ENCODE results near the gene MPDU1. TPM values are rescaled to one million over a fixed set of nuclear protein-coding genes. Genes with fewer than 3 reads are reported as not detected.

MPDU1 gene
- total RNA-seq, 2 experiments from 2014 or later = 105 to 106 TPM

DNA sequence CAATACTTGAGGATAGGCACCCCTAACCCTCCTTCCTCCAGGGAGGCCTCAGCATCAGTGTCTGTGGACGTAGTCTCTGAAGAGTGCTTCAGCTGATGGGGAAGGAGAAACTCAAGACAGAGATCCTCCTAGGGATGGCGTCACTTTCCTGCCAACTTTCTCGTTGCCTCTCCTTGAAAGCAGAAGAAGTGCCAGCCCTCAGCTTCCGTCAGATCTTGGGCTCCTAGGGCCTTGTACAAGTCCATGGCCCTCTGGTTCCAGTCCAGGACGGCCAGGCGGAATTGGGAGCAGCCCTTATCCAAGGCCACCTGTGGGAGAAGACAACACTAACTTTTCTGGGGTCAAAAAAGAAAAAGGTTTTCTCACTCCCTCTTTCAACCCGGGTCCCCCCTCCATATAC lies 42.7 kb downstream of the MPDU1 start:
- ChIA-PET POLR2A (interaction anchor here (1.1 kb wide), 1 partner anchor 61 kb away, joined by 5 read pairs; the partner anchor contains the start of gene TP53), CTCF (interaction anchor here (2.0 to 2.1 kb wide), 2 partner anchors 12 to 61 kb away, joined by 4 to 11 read pairs; partner anchors contain the start of genes FXR2, TP53 and WRAP53)

DNA sequence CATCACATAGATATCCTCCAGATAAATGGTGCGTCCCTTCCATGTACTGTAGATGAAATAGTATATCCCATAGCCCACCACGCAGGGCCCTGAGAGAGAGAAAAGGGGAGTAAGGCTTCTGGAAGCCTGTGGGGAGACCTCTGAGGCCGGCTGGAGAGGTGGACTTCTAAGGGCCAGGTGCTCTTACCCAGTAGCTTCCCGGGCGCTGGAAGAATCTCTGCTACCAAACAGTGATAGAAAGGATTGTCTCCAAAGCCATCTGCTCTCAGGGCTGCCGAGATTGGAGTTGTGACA lies 43.3 kb downstream of the MPDU1 start:
- POLR2A ChIA-PET = interaction anchor here (0.5 to 1.7 kb wide), 3 partner anchors 12 to 108 kb away, joined by 3 to 6 read pairs (median 4); partner anchors contain the start of gene TP53
- CTCF ChIA-PET = interaction anchor here (1.0 to 2.1 kb wide), 4 partner anchors 13 to 190 kb away, joined by 3 to 11 read pairs (median 4); partner anchors contain the start of genes FXR2, TP53 and WRAP53

DNA sequence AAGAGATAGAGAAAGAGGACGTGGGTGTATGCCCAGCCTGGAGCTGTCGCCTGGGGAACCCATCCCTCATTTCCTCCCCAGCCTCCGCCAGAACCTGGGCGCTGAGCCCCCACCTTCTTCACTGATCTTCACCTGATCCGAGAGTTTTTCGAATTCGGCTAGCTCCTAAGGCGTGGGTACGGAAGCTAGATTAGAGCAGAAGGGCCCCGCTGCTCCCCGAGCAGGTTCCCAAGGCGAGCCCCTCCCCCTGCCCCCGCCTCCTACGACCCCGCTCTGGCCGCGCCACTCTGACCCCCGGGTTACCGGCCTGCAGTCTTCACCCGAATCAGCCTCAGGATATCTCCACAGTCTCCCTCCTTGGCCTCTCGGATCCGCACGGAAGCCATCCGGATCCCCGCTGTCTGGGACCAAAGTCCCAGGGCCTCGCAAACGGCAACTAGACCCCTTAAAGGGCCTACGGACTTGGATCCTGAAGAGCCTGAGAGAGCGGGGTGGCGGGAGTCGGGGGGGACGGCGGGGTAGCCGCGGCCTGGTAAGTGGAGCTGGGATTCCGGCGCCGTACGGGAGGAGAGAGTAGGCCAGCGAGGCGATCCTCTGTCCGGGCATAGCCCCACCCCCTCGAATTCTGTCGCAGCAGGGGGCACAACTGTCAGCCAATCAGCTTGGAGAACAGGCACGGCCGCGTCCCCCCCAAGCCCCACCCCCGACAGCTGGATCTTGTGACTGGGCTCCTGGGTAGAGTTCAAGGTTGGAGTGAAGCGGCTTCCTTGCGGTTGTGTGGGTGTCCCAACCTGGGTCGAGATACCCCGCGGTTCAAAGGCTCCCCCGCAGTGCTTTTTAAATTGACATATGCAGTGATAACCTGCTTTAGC lies 43.8 kb downstream of the MPDU1 start, which contains the start of gene SAT2:
SAT2 (minus strand) TSS at position 572 of the 872 bp plus-strand sequence; CDS start at position 386, 186 bp downstream.
- ChIA-PET POLR2A (interaction anchor here (0.5 to 1.7 kb wide), 5 partner anchors 12 to 109 kb away, joined by 3 to 6 read pairs (median 4); partner anchors contain the start of gene TP53), CTCF (interaction anchor here (1.0 to 2.1 kb wide), 5 partner anchors 13 to 191 kb away, joined by 3 to 11 read pairs (median 4); partner anchors contain the start of genes FXR2, TP53 and WRAP53)

- ChIA-PET CTCF (interaction anchor here (1.1 kb wide), 1 partner anchor 19 kb away, joined by 3 read pairs; no protein-coding TSS in a partner anchor), POLR2A (interaction anchor here (0.5 kb wide), 1 partner anchor 9 kb away, joined by 3 read pairs; no protein-coding TSS in a partner anchor)
Measured at GRCh38 chr17:7629939-7630571, 46.4 kb downstream of the MPDU1 start, which contains the start of gene SHBG. SHBG (plus strand) TSS chr17:7630135; CDS start chr17:7630173, 38 bp downstream.

DNA sequence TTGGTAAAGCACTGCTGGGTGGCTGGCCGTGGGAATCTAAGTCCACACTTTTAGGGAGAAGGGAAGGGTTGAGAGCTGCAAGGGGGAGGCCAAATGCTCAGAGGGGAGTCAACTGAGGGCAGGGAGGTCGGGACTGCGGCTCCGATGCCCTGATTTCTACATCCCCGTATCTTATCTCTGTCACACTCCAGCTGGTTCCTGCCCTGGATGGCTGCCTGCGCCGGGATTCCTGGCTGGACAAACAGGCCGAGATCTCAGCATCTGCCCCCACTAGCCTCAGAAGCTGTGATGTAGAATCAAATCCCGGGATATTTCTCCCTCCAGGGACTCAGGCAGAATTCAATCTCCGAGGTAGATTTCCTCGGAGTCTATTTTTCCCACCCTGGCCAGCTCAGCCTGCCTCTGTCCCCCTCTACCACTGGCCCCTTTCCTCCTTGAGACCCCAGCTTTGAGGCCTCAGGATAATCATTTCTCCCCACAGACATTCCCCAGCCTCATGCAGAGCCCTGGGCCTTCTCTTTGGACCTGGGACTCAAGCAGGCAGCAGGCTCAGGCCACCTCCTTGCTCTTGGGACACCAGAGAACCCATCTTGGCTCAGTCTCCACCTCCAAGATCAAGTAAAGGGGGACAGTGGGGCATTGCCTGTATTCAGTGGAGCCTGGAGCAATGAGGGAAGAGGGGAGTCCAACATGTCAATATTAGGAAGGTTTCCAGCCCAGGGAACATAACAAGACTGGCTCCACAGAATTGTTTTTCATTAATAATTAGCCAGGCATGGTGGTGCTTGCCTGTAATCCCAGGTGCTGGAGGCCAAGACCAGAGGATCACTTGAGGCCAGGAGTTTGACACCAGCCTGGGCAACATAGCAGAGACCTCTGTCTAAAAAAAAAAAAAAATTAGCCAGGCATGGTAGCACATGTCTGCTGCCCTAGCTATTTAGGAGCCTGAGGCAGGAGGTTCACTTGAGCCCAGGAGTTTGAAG lies 48.0 kb downstream of the MPDU1 start:
- ChIA-PET POLR2A (interaction anchor here (0.7 to 1.5 kb wide), 2 partner anchors 54 to 60 kb away, joined by 3 to 4 read pairs; no protein-coding TSS in a partner anchor), CTCF (interaction anchor here (0.7 to 2.2 kb wide), 3 partner anchors 38 to 422 kb away, joined by 3 to 13 read pairs (median 3); partner anchors contain the start of genes TP53 and WRAP53)

GRCh38 chr17:7632492-7632894 lies 48.8 kb downstream of the MPDU1 start:
- POLR2A ChIA-PET = interaction anchor here (0.7 to 1.5 kb wide), 2 partner anchors 53 to 60 kb away, joined by 3 to 4 read pairs; no protein-coding TSS in a partner anchor

GRCh38 chr17:7633093-7633492 lies 49.4 kb downstream of the MPDU1 start:
- ChIA-PET POLR2A (interaction anchor here (1.5 kb wide), 1 partner anchor 53 kb away, joined by 3 read pairs; no protein-coding TSS in a partner anchor), CTCF (interaction anchor here (0.9 to 2.2 kb wide), 7 partner anchors 21 to 197 kb away, joined by 3 to 13 read pairs (median 3); partner anchors contain the start of genes TP53 and WRAP53)

More at GRCh38 chr17:7632492-7632894, 48.8 kb downstream of the MPDU1 start:
- CTCF ChIA-PET = interaction anchor here (0.7 to 2.2 kb wide), 8 partner anchors 21 to 421 kb away, joined by 3 to 13 read pairs (median 3); partner anchors contain the start of genes TP53 and WRAP53

DNA sequence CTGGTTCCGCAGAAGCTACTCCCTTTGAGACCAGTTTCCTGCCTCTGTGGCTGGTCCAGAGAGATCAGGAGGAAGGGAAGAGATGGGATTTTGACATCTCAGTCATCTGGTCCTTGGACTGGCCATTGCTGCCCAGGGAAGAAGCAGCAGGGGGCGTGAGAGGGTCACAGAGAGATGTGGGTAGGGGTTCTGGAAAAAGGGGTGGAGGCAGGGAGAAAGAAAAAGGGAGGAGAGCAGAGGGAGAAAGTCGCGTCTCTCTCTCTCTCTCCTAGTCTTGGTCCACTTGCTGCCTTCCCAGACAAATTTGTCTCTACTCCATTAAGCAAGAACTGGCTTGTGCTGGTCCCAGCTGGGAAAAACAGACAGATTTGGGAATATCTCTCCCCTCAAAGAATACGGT lies 50.7 kb downstream of the MPDU1 start:
- POLR2A ChIA-PET = no interaction called here
- CTCF ChIA-PET = interaction anchor here (0.6 to 1.4 kb wide), 2 partner anchors 53 to 696 kb away, joined by 3 read pairs; partner anchors contain the start of gene TP53

DNA sequence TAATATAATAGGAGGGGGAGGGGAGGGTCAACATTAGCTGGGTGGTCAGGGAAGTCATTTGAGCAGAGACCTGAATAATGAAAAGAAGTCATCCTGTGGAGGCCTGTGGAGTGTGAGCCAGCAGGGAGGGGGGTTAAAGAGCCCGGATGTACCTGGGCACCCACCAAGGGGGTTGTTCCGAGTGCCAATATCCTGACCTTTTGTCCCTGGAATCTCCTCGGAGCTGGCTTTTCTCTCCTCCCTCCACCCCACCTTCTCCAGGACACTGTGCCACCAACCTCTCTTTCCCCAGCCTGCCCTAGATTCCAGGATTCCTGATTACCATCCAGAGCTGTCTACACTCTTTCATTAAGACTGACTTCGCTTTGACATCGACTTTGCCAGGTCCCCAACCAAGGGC lies 52.5 kb downstream of the MPDU1 start:
- ChIA-PET POLR2A (no interaction called here), CTCF (interaction anchor here (1.1 kb wide), 1 partner anchor 51 kb away, joined by 4 read pairs; the partner anchor contains the start of gene TP53)

Other genes with a start within 250 kb of the MPDU1 start
- 100 to 1,000 TPM; 234 to 241 TPM for gene ACAP1, start 247.3 kb upstream of the MPDU1 start, total RNA-seq
- gene KCTD11, start 231.7 kb upstream of the MPDU1 start, total RNA-seq = 1 to 10 TPM; 6.4 to 7.2 TPM
- not detected for gene TMEM95, start 228.7 kb upstream of the MPDU1 start, total RNA-seq
- 1 to 10 TPM; 4.6 to 5.6 TPM for gene TNK1, start 202.8 kb upstream of the MPDU1 start, total RNA-seq
- gene PLSCR3, start 189.3 kb upstream of the MPDU1 start, total RNA-seq = 10 to 100 TPM; 70.8 to 74.4 TPM
- 10 to 100 TPM; 50.1 to 51.6 TPM for gene TMEM256, start 179.8 kb upstream of the MPDU1 start, total RNA-seq
- 1 to 10 TPM; 6.6 to 7.9 TPM for gene NLGN2, start 176.0 kb upstream of the MPDU1 start, total RNA-seq
- gene SPEM1, start 163.5 kb upstream of the MPDU1 start, total RNA-seq = not detected
- not detected for gene SPEM2, start 158.2 kb upstream of the MPDU1 start, total RNA-seq
- not detected for gene SPEM3, start 155.0 kb upstream of the MPDU1 start, total RNA-seq
- gene TMEM102, start 148.4 kb upstream of the MPDU1 start, total RNA-seq = 10 to 100 TPM; 11.2 to 12.6 TPM
- gene FGF11, start 144.3 kb upstream of the MPDU1 start, total RNA-seq = 1 to 10 TPM; 2.0 to 2.1 TPM
- 1 to 10 TPM; 7.2 to 7.8 TPM for gene CHRNB1, start 138.8 kb upstream of the MPDU1 start, total RNA-seq
- 10 to 100 TPM; 17.6 to 17.7 TPM for gene ZBTB4, start 104.2 kb upstream of the MPDU1 start, total RNA-seq
- not detected for gene SLC35G6, start 102.4 kb upstream of the MPDU1 start, total RNA-seq
- gene POLR2A, start 99.5 kb upstream of the MPDU1 start, total RNA-seq = 100 to 1,000 TPM; 195 to 198 TPM
- gene TNFSF12, start 34.8 kb upstream of the MPDU1 start, total RNA-seq = 10 to 100 TPM; 13.3 to 14.4 TPM
- 1 to 10 TPM; 1.0 to 1.1 TPM for gene TNFSF13, start 25.1 kb upstream of the MPDU1 start, total RNA-seq
- gene SENP3, start 21.9 kb upstream of the MPDU1 start, total RNA-seq = 100 to 1,000 TPM; 112 to 116 TPM
- gene CD68, start 4.2 kb upstream of the MPDU1 start, total RNA-seq = 1 to 10 TPM; 7.4 to 8.9 TPM
- under 1 TPM; 0.13 to 0.25 TPM for gene SOX15, start 6.2 kb downstream of the MPDU1 start, total RNA-seq
- 10 to 100 TPM; 46.4 to 47.2 TPM for gene FXR2, start 31.0 kb downstream of the MPDU1 start, total RNA-seq
- gene SAT2, start 44.0 kb downstream of the MPDU1 start, total RNA-seq = 10 to 100 TPM; 19.2 to 20.0 TPM
- not detected for gene SHBG, start 46.3 kb downstream of the MPDU1 start, total RNA-seq
- under 1 TPM; 0.21 to 0.25 TPM for gene ATP1B2, start 67.1 kb downstream of the MPDU1 start, total RNA-seq
- 100 to 1,000 TPM; 135 to 139 TPM for gene TP53, start 103.6 kb downstream of the MPDU1 start, total RNA-seq
- gene WRAP53, start 104.6 kb downstream of the MPDU1 start, total RNA-seq = 10 to 100 TPM; 32.9 to 33.1 TPM
- gene EFNB3, start 121.3 kb downstream of the MPDU1 start, total RNA-seq = under 1 TPM in 1 of 2 experiments, not detected in 1; 0.08 TPM
- under 1 TPM; 0.10 to 0.23 TPM for gene DNAH2, start 133.9 kb downstream of the MPDU1 start, total RNA-seq